ENCODE data around the gene EDRF1.

Gene EDRF1

DNA sequence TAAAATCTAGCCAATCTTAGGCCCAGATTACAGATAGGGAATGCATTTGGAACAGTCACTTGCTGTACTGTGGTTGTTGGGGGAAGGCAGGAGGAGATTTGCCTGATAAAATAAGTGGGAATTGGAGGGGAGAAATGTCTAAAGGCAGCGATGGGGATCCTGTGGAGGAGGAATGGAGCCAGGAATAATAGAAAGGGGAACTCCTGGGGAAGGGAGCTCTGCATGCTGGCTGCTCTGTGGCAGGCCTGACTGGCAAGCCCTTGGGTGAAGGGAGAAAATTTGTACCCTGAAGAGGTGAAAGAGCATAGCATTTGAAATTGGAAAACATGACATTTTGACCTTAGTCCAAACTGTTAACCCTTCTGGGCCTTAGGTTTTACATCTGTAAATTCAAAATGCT, 42.5 kb downstream of the EDRF1 start:
- in situ Hi-C loops (cut with HindIII; ENCODE audit: low sequenced_read_pairs) = loop anchor here (5.0 kb wide), 1 partner anchor 35 kb away; no protein-coding TSS in a partner anchor

DNA sequence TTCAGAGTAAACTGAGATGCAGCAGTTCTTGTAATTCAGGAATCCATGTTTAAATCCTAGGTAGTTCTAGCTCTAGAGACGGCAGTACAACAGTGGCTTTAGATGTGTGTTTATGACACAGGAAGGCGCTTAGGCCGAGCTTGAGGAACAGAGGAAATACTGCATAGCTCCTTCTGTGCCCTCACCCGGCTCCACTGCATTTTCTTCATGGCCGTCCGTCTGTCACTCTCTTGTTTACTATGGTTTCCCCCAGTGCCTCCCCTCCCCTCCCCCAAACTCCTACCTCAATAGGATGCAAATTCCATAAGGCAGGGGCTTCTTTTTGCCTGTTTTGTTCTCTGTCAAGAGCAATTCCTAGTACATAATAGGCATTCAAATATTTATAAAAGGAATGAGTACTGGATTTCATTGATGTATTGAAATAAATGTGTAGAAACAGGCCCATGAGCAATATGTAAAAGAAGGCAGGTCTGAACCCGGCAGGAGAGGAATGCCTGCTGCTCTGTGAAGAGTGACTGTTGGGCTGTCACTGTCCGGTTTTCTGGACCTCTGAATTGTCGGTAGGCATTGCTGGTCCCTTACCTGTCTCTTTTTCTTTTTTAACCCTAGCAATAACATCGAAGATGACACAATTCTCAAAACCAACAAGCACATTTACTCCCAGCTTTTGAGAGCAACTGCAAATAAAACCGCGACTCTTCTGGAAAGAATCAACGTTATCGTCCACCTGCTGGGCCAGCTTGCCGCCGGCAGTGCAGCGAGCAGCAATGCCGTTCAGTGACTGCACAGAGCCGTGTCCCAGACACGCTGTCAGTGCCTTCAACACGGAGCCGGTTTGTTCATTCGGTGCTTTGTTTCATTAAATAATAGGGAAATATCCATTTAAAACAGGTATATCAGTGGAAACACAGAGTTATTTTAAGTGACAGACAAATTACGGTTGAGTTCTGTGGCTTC, 43.5 kb downstream of the EDRF1 start:
- in situ Hi-C loops (cut with HindIII; ENCODE audit: low sequenced_read_pairs) = loop anchor here (5.0 kb wide), 1 partner anchor 34 kb away; no protein-coding TSS in a partner anchor

DNA sequence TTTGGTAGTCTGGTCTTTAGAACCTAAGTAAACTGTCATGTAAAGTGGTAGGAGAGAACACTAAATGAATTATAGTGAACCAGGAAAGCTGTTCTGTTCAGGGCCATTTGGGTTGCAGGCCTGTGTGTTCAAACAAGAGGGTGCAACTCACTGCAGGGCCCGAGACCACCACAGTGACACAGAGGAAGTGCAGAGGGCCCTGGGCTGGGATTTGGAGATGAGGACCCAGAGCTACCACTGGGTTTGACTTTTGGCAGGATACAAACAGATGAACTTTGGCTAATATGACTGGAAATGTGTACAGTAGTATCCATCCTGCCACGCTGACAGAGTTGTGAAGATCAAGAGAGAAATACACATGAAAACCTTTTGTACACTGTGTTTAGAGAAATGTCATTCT, 46.3 kb downstream of the EDRF1 start:
- in situ Hi-C loops (cut with HindIII; ENCODE audit: low sequenced_read_pairs) = no loop called here

DNA sequence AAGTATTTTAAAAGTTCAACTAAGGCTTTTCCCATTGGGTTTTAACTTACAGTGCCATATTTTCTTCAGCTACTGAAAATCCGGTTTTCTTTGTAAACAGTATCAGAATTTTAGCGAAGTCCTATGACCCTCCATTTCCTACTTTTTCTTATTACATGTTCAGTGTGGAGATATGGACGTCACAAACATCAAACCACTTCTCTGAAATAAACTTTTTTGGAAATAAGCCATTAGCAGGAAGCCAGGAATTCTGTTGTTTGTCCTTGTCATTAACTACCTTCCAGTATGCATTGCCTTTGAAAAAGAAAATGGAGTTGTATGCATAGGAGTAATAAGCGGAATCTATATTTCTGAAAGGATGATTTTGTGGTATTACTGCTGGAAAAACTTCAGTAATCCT, 47.0 kb downstream of the EDRF1 start:
- in situ Hi-C loops (cut with HindIII; ENCODE audit: low sequenced_read_pairs) = no loop called here

DNA sequence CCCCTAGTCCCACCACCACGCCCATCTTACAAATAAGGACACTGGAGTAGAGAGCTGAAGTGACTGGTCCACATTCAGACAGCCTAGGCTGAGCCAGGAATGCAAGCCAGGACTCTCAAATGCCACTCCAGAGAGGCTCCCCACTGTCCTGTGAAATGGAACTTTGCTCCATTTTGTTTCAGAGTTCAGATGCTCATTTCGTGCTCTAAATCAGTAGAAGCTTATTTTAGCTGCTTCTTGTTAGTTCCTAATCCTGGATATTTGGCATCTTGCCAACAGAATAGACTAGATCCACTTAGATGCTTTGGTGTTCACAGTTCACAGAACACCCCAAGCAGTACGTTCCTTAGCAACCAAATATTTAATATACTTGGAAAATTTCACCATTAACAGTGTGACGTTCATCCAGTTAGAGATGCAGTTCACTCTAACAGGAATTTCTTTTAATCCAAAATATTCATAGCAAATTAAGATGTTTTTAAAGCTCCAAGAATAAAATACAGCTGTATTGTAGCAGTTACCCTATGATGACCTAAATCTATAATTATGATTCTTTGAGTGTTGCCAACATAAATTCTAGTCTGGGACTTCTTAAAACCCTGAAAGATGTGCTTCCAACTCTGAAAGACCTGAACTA, 48.8 kb downstream of the EDRF1 start:
- in situ Hi-C loops (cut with HindIII; ENCODE audit: low sequenced_read_pairs) = no loop called here

DNA sequence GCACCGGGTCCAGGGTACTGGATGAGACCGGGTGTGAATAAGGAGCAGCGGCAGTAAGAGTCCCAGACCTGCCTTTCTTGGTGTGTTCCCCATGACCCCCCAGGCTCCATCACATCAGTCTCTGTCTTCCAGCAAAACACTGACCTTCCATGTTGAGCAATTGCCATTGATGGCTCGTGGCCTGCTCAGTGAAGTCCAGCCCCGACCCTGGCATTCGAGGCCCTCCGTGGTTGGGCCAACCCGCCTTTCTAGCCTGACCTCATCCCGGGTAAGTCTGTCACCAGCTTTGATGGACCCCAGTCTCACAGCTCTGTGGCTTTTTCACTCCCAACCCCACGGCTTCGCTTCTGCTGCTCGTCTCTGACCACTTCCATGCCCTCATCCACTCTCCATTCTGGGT, 49.7 kb downstream of the EDRF1 start:
- in situ Hi-C loops (cut with HindIII; ENCODE audit: low sequenced_read_pairs) = no loop called here

DNA sequence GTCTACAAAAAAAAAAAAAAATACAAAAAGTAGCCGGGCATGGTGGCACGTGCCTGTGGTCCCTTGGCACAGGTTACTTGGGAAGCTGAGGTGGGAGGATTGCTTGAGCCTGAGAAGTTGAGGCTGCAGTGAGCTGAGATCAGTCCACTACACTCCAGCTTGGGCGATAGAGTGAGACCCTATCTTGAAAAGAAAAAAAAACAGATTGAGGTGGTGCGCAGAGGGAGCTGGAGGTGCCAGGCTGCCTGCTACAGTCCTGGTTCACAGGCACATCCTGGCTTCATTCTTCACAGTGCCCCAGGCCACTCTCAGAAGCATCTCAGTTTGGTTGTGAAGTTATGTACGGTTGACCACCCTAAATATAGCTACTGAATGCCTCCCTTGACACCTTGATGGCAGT, 51.3 kb downstream of the EDRF1 start:
- in situ Hi-C loops (cut with HindIII; ENCODE audit: low sequenced_read_pairs) = no loop called here

DNA sequence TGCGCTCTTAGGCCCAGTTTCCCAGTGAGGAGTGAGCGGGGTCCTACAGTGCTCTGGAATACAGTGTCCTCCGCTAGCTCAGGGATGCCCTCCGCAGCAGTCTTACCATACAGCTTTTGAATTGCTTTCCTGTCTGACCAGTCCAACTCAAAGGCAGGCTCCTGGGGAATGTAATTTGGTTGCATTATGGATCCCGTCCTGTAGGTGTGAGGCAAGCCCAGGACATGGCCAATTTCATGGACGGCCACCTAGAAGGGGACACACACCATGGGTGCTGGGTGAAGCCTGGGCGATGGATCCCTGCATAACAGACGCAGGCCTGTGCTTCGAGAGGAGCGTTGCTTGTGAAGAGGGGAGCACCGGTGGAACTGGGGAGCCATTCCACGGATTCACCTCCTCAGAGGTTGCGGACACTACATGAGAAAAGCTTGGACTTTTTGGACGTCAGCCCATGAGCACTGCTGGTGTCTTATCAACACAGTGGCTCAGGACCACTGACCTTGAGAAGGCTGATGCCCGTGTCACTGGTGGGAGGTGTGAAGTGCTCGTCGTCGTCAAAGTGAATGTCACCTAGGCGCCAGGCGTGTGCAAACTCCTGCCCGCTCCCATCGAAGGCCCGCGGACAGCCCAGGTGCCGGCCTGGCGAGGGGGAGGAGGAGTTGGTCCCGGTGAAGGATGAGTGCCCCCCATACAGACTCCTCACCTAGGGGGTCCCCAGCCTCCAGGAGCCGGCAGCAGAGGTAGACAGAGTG, 52.8 kb downstream of the EDRF1 start:
- in situ Hi-C loops (cut with HindIII; ENCODE audit: low sequenced_read_pairs) = no loop called here

DNA sequence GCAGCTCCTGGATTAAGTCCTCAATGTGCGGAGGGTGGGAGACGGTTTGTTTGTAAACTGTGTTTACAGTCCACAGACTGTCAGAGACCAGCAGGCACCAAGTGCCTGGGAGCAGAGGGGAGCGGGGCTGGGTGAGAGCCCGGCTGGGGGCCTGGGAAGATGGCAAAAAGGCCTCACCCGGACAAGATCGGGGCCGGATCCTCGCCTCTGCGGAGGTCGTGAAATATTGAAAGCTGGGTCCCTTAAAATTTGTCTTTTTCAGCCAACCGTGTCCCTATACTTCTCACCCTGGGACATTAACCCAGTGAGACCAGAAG, 53.3 kb downstream of the EDRF1 start:
- in situ Hi-C loops (cut with HindIII; ENCODE audit: low sequenced_read_pairs) = no loop called here

DNA sequence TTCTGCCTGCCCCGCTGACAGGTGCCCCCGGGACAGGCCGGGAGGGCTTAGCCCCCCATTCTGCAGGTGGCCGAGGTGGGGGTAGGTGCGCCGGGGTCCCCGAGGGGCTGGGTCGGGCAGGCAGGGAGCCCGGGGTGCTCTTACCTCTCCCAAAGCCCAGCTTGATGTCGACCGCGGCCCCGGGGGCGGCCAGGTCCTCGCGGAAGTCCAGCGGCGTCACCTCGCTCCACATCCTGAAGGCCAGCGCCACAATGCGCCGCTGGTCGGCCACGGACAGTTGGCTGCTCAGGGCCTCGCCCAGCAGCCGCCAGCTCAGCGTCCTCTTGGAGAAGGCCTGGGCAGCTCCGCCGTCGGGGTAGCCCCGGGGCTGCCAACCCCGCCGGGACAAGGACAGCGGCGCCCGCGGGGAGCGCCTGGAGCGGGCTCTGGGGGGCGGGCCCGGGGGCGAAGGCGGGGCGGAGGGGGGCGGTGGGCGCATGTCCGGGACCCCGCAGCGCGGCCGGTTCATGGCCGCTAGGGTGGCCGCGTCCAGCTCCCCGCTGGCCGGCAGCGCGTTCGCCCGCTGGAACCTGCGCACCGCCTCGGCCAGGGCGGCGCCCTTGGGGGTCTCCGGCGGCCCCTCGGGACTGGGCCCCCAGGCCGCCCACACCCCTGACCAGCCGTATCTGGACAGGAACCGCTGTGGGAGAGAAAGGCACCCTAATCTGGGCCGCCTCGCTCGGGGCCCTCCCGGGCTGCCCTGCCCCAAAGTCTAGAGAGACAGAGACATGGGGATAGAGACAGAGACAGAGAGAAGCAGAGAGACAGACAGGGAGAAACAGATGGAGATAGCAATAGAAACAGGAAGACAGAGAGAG, 54.4 kb downstream of the EDRF1 start:
- in situ Hi-C loops (cut with HindIII; ENCODE audit: low sequenced_read_pairs) = no loop called here

DNA sequence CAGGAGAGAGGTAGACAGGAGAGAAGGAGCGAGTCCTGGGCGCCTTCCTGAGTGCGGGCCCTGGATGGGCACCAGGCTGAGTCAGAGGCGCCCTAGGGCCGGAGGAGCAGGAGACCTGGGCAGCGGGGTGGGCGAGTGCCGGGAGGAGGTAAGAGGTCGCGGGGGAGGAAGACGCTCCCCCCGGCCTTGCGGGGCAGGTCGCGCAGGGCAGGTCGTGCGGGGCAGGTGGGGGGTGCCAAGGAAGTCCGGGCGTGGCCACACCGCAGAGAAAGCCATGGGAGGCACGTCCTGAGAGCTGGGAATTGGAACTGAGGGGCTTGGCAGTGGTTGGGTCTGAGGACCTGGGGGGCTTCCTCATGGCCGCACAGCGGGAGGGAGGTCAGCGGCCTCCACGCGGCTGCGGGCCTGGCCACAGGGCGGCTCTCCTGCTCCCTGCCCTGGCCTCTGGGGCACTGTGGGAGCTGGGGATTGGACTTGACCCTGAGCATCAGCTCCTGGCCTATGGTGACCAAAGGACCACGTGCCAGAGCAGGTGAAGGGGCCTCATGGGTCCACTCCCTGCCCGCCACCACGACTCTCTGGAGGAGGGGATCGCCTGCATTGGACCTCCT, 55.2 kb downstream of the EDRF1 start:
- in situ Hi-C loops (cut with HindIII; ENCODE audit: low sequenced_read_pairs) = no loop called here

DNA sequence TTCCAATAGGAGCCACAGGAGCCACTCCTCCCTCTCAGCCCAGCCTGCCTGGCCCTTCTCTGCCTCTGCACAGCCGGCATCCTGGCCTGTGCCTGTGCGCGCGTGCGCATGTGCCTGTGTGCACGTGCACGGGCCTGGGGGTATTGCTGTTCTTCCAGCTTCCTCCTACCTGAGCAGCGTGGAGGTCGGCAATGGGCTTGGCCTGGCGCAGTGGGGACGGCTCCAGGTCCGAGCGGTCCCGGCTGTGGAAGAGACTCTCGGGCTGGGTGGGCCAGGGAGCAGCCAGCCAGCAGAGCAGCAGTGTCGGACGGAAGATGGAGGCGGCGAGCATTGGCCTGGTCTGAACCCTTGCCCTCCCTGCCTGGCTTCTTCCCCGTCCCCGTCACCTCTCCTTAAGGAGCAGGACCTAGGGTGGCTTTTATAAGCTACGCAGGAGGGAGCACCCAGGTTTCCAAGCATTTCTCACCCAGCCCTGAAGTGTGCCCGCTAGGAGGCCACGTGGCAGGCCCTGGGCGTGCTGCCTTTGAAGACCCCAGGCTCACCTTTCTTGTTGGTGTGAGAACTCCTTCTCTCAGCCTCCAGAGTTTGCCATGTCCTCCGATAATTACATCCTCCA, 56.1 kb downstream of the EDRF1 start, which contains the start of gene MMP21:
Gene MMP21 (minus strand): TSS at position 331 of the 616 bp plus-strand sequence. CDS start 0 bp downstream, at position 331.
- in situ Hi-C loops (cut with HindIII; ENCODE audit: low sequenced_read_pairs) = no loop called here

DNA sequence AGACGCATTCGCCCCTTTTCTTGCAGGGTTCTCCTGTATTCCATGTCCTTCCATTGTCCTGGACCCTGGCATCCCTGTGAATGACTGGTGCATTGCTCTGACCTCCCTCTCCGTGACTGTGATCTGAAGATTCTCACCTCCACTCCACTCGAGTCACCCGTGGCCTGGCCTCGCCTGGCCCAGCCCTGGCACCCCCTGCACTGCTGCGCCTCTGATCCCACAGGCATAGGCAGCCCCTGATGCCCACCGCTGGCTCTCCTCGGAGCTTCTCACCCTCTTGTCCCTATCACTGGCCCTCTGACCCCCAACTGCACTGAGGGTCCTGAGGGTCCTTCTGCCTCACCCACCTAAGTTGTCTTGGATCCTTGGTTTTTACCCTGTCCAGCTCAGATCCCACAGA, 58.3 kb downstream of the EDRF1 start:
- in situ Hi-C loops (cut with HindIII; ENCODE audit: low sequenced_read_pairs) = no loop called here

DNA sequence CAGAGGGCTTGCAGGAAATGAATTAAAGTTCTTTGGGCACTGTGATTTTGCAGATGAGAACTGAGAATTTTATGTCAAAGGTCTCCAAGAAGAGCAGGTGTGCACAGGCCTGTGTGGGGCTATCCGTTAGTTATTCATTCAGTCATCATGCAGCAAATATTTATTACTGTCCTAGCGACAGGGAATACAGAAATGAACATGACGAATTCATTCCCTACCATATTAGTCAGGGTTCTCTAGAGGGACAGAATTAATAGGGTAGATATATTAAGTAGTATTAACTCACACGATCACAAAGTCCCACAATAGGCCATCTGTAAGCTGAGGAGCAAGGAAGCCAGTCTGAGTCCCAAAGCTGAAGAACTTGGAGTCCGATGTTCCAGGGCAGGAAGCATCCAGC, 59.0 kb downstream of the EDRF1 start:
- in situ Hi-C loops (cut with HindIII; ENCODE audit: low sequenced_read_pairs) = no loop called here

DNA sequence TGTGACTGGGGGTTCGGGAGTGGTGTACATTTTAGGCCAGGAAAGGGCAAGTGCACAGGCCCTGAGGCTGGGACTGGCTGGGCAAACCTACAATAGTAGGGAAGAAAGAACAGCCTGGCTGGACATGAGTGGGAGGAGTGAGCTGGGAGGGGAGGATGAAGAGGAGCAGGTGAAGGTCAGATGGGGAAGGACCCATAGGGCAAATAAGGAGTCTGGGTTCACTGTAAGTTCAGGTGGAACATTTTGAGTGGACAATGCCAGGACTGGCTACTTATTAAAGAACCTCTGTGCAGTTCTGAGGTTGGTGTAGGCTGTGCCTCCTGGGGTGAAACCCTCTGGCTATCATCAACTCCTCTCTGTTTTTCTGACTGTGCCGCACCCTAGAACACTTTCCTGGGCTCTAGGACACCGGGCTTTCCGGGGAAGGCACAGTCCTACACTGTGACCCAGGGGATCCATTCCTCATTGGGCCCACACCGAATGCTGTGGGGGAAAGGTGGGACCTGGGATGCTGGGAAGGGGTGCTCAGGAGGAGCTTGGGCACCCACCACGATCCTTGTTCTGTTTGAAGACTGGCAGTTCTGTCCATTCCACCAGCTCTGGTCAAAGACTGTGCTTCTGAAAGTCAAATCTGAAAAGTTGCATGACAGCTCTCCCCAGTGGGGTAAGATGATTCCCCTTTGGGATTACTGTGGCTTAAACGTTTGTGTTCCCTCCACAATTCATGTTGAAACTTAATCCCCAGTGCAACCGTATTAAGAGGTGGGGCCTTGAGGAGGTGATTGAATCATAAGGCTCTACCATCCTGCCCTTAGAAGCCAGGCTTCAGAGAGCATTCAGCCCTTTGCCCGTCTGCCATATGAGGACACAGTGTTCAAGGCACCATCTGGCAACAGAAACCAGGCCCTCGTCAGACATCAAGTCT, 60.2 kb downstream of the EDRF1 start:
- in situ Hi-C loops (cut with HindIII; ENCODE audit: low sequenced_read_pairs) = loop anchor here (5.0 kb wide), 1 partner anchor 52 kb away; no protein-coding TSS in a partner anchor

DNA sequence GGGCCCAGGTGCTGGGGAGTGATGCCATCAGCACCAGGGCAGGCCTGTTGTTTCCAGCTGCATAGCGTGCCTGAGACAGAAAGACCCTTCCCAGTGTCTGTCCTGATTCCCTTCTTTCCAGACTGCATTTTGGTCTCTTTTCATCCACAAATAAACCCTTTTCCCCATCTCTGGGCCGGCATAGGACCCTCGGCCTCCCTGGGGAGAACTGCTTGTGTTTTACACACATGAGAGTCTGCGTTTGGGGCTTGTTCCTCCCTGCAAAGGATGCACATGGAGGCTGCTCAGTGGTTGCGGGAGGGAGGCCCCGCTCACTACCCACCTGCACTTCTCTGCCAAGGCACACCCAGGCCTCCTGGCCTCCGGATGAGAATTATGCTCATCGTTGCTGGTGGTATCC, 61.9 kb downstream of the EDRF1 start:
- in situ Hi-C loops (cut with HindIII; ENCODE audit: low sequenced_read_pairs) = loop anchor here (5.0 kb wide), 1 partner anchor 54 kb away; no protein-coding TSS in a partner anchor

DNA sequence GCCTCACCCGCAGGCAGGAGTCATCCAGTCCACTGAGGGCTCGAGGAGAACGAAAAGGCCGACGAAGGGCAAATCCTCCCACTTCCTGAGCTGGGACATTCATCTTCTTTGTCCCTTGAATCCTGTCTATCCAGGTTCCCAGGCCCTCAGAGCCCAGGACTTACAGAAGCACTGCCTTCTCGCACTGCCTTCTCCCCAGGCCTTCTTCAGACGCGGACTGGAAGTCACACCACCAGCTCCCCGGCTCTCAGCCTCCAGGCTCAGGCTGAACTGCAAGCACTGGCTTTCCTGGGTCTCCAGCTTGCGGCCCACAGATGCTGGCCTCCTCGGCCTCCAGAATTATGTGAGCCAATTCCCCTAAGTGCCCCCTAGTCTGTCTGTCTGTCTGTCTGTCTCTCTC, 62.5 kb downstream of the EDRF1 start:
- in situ Hi-C loops (cut with HindIII; ENCODE audit: low sequenced_read_pairs) = loop anchor here (5.0 kb wide), 1 partner anchor 55 kb away; no protein-coding TSS in a partner anchor

DNA sequence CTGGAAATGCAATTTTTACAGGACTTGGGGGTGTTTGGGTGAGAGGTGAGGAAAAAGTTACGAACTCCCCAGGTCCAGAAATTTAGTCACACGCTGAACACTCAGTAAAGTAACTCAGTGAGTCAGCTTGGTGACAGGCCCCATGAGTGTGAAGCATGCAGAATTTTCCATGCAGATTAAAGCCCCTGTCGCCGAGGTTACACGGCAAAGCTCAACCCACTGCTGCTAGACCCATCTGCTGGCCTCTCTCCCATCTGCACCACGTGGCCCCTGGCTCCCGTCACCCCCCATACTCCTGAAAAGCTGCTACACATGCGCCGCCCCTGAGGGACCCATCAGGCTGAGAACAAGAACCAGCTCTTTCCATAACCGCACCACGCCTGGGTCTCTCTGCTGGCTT, 63.1 kb downstream of the EDRF1 start:
- in situ Hi-C loops (cut with HindIII; ENCODE audit: low sequenced_read_pairs) = loop anchor here (5.0 kb wide), 1 partner anchor 55 kb away; no protein-coding TSS in a partner anchor

All from endothelial cell of hepatic sinusoid (primary cell).